ENCODE results near the gene NFATC1.

GRCh38 chr18:79373736-79374135 lies 22.0 kb upstream of the NFATC1 start:
- TF ChIP-seq CTCF (IDR thresholded peaks at IDR 0.05): no peak
- no peak for TF ChIP-seq POLR2A (IDR thresholded peaks at IDR 0.05)

All from ovary (tissue), 3 donors.